LHCN-M2 (cell line): Measurements from ENCODE around the gene ZFYVE19. TPM values are rescaled to one million over a fixed set of nuclear protein-coding genes. Genes with fewer than 3 reads are reported as not detected.

ENCODE experiments used
- DNase-seq: peaks from one replicate; pipeline ENCODE4 v3.0.0-alpha.2; 2012; ENCODE audit warnings: low read depth
- total RNA-seq: library from RNA; depleted of rRNA; stranded (reverse); fragments of >200 nt; gene quantifications from 2 replicates; pipeline ENCODE4 v1.2.3, GENCODE V29; 2014

ZFYVE19 gene
- total RNA-seq, 1 experiment from 2014 or later = 46.4 TPM

GRCh38 chr15:40775740-40776536 is 31.0 kb upstream of the ZFYVE19 start:
- DNase-seq = no peak

- peak; percentile 76 for DNase-seq
Measured at GRCh38 chr15:40776537-40777141, 30.2 kb upstream of the ZFYVE19 start.

- no peak for DNase-seq
Measured at GRCh38 chr15:40782609-40783227, 24.2 kb upstream of the ZFYVE19 start.

GRCh38 chr15:40785164-40785563 is 21.7 kb upstream of the ZFYVE19 start:
- DNase-seq = no peak

- no peak for DNase-seq
Measured at GRCh38 chr15:40785814-40786213, 21.1 kb upstream of the ZFYVE19 start.

GRCh38 chr15:40787344-40787841 is 19.5 kb upstream of the ZFYVE19 start:
- DNase-seq = peak; percentile 90

- no peak for DNase-seq
Measured at GRCh38 chr15:40787991-40788390, 18.9 kb upstream of the ZFYVE19 start.

GRCh38 chr15:40789119-40789518 is 17.8 kb upstream of the ZFYVE19 start:
- no peak for DNase-seq

- DNase-seq = no peak
Measured at GRCh38 chr15:40789999-40790398, 16.9 kb upstream of the ZFYVE19 start.

- DNase-seq = peak; percentile 56
Measured at GRCh38 chr15:40790718-40791117, 16.2 kb upstream of the ZFYVE19 start.

- DNase-seq = no peak
Measured at GRCh38 chr15:40792394-40792793, 14.5 kb upstream of the ZFYVE19 start.

- DNase-seq = peak; percentile 93
Measured at GRCh38 chr15:40793216-40793989, 13.5 kb upstream of the ZFYVE19 start.

GRCh38 chr15:40796041-40796440 is 10.8 kb upstream of the ZFYVE19 start:
- DNase-seq = no peak

GRCh38 chr15:40796512-40796911 is 10.4 kb upstream of the ZFYVE19 start:
- DNase-seq = no peak

- DNase-seq = no peak
Measured at GRCh38 chr15:40799523-40799922, 7.4 kb upstream of the ZFYVE19 start.

- DNase-seq = no peak
Measured at GRCh38 chr15:40803076-40803475, 3.8 kb upstream of the ZFYVE19 start.

GRCh38 chr15:40803688-40804087 is 3.2 kb upstream of the ZFYVE19 start:
- DNase-seq = no peak

- no peak for DNase-seq
Measured at GRCh38 chr15:40806672-40807027, 239 bp upstream of the ZFYVE19 start.

GRCh38 chr15:40807888-40808461 is 1.1 kb downstream of the ZFYVE19 start:
- DNase-seq = no peak

GRCh38 chr15:40808861-40809450 is 2.1 kb downstream of the ZFYVE19 start:
- no peak for DNase-seq
